ENCODE data around the gene ASXL1.

Gene ASXL1

GRCh38 chr20:32460683-32461320 lies 102.7 kb downstream of the ASXL1 start:
- no peak for ATAC-seq
- TF ChIP-seq BACH2 (CRISPR knock-in tag; IDR thresholded peaks at IDR 0.05; ENCODE audit: borderline replicate concordance): no peak
- TF ChIP-seq GLIS3 (CRISPR knock-in tag; IDR thresholded peaks at IDR 0.05): no peak
- TF ChIP-seq ZNF565 (CRISPR knock-in tag; conservative IDR thresholded peaks at IDR 0.05; ENCODE audit: low read depth): no peak
- TF ChIP-seq ZNF70 (CRISPR knock-in tag; IDR thresholded peaks at IDR 0.05): no peak
- no peak for TF ChIP-seq ARNTL (CRISPR knock-in tag; IDR thresholded peaks at IDR 0.05; ENCODE audit: borderline replicate concordance, low read depth)
- TF ChIP-seq RARB (CRISPR knock-in tag; IDR thresholded peaks at IDR 0.05): no peak
- TF ChIP-seq PATZ1 (CRISPR knock-in tag; IDR thresholded peaks at IDR 0.05; ENCODE audit: borderline replicate concordance): no peak
- TF ChIP-seq CSRNP3 (CRISPR knock-in tag; IDR thresholded peaks at IDR 0.05): no peak
- no peak for TF ChIP-seq ISL1 (CRISPR knock-in tag; IDR thresholded peaks at IDR 0.05)
- TF ChIP-seq ZFP30 (CRISPR knock-in tag; IDR thresholded peaks at IDR 0.05): no peak
- no peak for TF ChIP-seq SNAI2 (CRISPR knock-in tag; IDR thresholded peaks at IDR 0.05)
- no peak for TF ChIP-seq TOX (CRISPR knock-in tag; IDR thresholded peaks at IDR 0.05; ENCODE audit: borderline replicate concordance)
- TF ChIP-seq PPARA (CRISPR knock-in tag; IDR thresholded peaks at IDR 0.05; ENCODE audit: borderline replicate concordance): no peak
- no peak for TF ChIP-seq ZNF8 (CRISPR knock-in tag; IDR thresholded peaks at IDR 0.05)
- no peak for TF ChIP-seq OSR1 (CRISPR knock-in tag; IDR thresholded peaks at IDR 0.05)
- no peak for TF ChIP-seq CSDC2 (CRISPR knock-in tag; IDR thresholded peaks at IDR 0.05)
- TF ChIP-seq POU6F1 (CRISPR knock-in tag; IDR thresholded peaks at IDR 0.05; ENCODE audit: borderline replicate concordance, low read depth): no peak
- no peak for TF ChIP-seq TSHZ2 (CRISPR knock-in tag; IDR thresholded peaks at IDR 0.05)
- TF ChIP-seq CREB5 (CRISPR knock-in tag; IDR thresholded peaks at IDR 0.05; ENCODE audit: low read depth): no peak

GRCh38 chr20:32461836-32462600 lies 103.9 kb downstream of the ASXL1 start:
- ATAC-seq: no peak
- TF ChIP-seq PATZ1 (CRISPR knock-in tag; IDR thresholded peaks at IDR 0.05; ENCODE audit: borderline replicate concordance): no peak
- TF ChIP-seq POU6F1 (CRISPR knock-in tag; IDR thresholded peaks at IDR 0.05; ENCODE audit: borderline replicate concordance, low read depth): no peak
- TF ChIP-seq ZFP3 (CRISPR knock-in tag; IDR thresholded peaks at IDR 0.05): no peak
- no peak for TF ChIP-seq OSR1 (CRISPR knock-in tag; IDR thresholded peaks at IDR 0.05)
- TF ChIP-seq ISL1 (CRISPR knock-in tag; IDR thresholded peaks at IDR 0.05): no peak
- no peak for TF ChIP-seq CREB5 (CRISPR knock-in tag; IDR thresholded peaks at IDR 0.05; ENCODE audit: low read depth)
- TF ChIP-seq RARB (CRISPR knock-in tag; IDR thresholded peaks at IDR 0.05): no peak
- no peak for TF ChIP-seq TOX (CRISPR knock-in tag; IDR thresholded peaks at IDR 0.05; ENCODE audit: borderline replicate concordance)
- no peak for TF ChIP-seq GLIS3 (CRISPR knock-in tag; IDR thresholded peaks at IDR 0.05)
- TF ChIP-seq CSDC2 (CRISPR knock-in tag; IDR thresholded peaks at IDR 0.05): no peak
- TF ChIP-seq SNAI2 (CRISPR knock-in tag; IDR thresholded peaks at IDR 0.05): no peak
- no peak for TF ChIP-seq ESRRG (CRISPR knock-in tag; IDR thresholded peaks at IDR 0.05)
- TF ChIP-seq ZNF8 (CRISPR knock-in tag; IDR thresholded peaks at IDR 0.05): no peak
- no peak for TF ChIP-seq ZNF565 (CRISPR knock-in tag; conservative IDR thresholded peaks at IDR 0.05; ENCODE audit: low read depth)
- TF ChIP-seq PPARA (CRISPR knock-in tag; IDR thresholded peaks at IDR 0.05; ENCODE audit: borderline replicate concordance): no peak
